SK-N-SH (cell line): ENCODE measurements around the gene PBX1. TPM values are rescaled to one million over a fixed set of nuclear protein-coding genes. Genes with fewer than 3 reads are reported as not detected.

Source experiments
- CTCF ChIA-PET: fragments of 300-600, 350-600 bp; formaldehyde crosslinking; extraction: SDS; loops from one replicate; lab custom pipeline; 2021; lab: Yijun Ruan, JAX
- POLR2A ChIA-PET: fragments of 350-600 bp; sonication (Branson Sonifier 250); formaldehyde crosslinking; extraction: SDS; loops from one replicate; lab custom pipeline; 2020; ENCODE audit warnings: antibody characterized with exemption, inconsistent platforms; lab: Yijun Ruan, JAX
- DNase-seq: peaks from one replicate; pipeline ENCODE4 v3.0.0; 2012
- H2AFZ ChIP-seq: fragments of 200-600 bp; sonication (generic); 2 replicates; pipeline ENCODE4 v1.8.1; 2016; ENCODE audit warnings: antibody characterized with exemption, mild to moderate bottlenecking, low read depth
- H3F3A ChIP-seq: fragments of 200-600 bp; sonication (generic); replicated peaks from 2 replicates; pipeline ENCODE3; 2016; ENCODE audit warnings: antibody characterized with exemption, mild to moderate bottlenecking; ENCODE audit not compliant: insufficient read depth
- H3K27ac ChIP-seq, 2 experiments: fragments of 200-500 bp in 1 of 2; fragments of 200-600 bp in 1 of 2; sonication (Bioruptor generic) in 1 of 2; sonication (generic), shearing (Covaris generic) in 1 of 2; 2 replicates each; pipeline versions ENCODE4 v1.5.1 to v1.6.1; 2014 to 2016; ENCODE audit warnings: low read depth in 2 of 2, inconsistent platforms in 1 of 2, low read length in 1 of 2, mild to moderate bottlenecking in 1 of 2, mixed read lengths in 1 of 2
- H3K27me3 ChIP-seq: fragments of 200-600 bp; sonication (generic), shearing (Covaris generic); 2 replicates; pipeline ENCODE4 v1.6.1; 2016; ENCODE audit warnings: mixed run types; ENCODE audit not compliant: insufficient read depth
- H3K36me3 ChIP-seq, 2 experiments: fragments of 200-500 bp in 1 of 2; fragments of 200-600 bp in 1 of 2; sonication (Bioruptor generic) in 1 of 2; sonication (generic) in 1 of 2; replicated peaks in 1 of 2; 2 replicates each; pipeline versions ENCODE3 to v1.5.1; 2014 to 2016; ENCODE audit warnings: low read length in 1 of 2, mild to moderate bottlenecking in 1 of 2; ENCODE audit not compliant: insufficient read depth in 2 of 2, control insufficient read depth in 1 of 2
- H3K4me1 ChIP-seq, 2 experiments: fragments of 200-500 bp in 1 of 2; fragments of 200-600 bp in 1 of 2; sonication (Bioruptor generic) in 1 of 2; sonication (generic), shearing (Covaris generic) in 1 of 2; 2 replicates each; pipeline versions ENCODE4 v1.5.1 to v1.6.1; 2014 to 2016; ENCODE audit warnings: low read depth in 1 of 2, low read length in 1 of 2, mixed run types in 1 of 2; ENCODE audit not compliant: insufficient read depth in 2 of 2, control insufficient read depth in 1 of 2
- H3K4me2 ChIP-seq: fragments of 200-600 bp; sonication (generic), shearing (Covaris generic); 2 replicates; pipeline ENCODE4 v1.6.1; 2017; ENCODE audit warnings: mixed run types
- H3K4me3 ChIP-seq, 2 experiments: fragments of 200-500 bp in 1 of 2; fragments of 200-600 bp in 1 of 2; sonication (Bioruptor generic) in 1 of 2; sonication (generic), shearing (Covaris generic) in 1 of 2; 2 replicates each; pipeline versions ENCODE4 v1.5.1 to v1.8.1; 2014 to 2016; ENCODE audit warnings: low read depth in 2 of 2, inconsistent platforms in 1 of 2, low read length in 1 of 2, mild to moderate bottlenecking in 1 of 2, mixed read lengths in 1 of 2, moderate library complexity in 1 of 2
- H3K79me2 ChIP-seq: fragments of 200-600 bp; sonication (generic); 2 replicates; pipeline ENCODE4 v1.8.1; 2017; ENCODE audit warnings: mild to moderate bottlenecking; ENCODE audit not compliant: insufficient read depth
- H3K9ac ChIP-seq: fragments of 200-600 bp; sonication (generic); 2 replicates; pipeline ENCODE4 v1.6.1; 2017; ENCODE audit warnings: mixed run types
- H3K9me2 ChIP-seq: fragments of 200-600 bp; sonication (generic); 2 replicates; pipeline ENCODE4 v1.6.1; 2017; ENCODE audit warnings: mixed run types
- H3K9me3 ChIP-seq: fragments of 200-600 bp; sonication (generic); 2 replicates; pipeline ENCODE4 v1.6.1; 2017; ENCODE audit warnings: mixed run types, mild to moderate bottlenecking, moderate library complexity
- H4K20me1 ChIP-seq: fragments of 200-600 bp; sonication (generic); 2 replicates; pipeline ENCODE4 v1.6.1; 2017; ENCODE audit warnings: mild to moderate bottlenecking, mixed run types; ENCODE audit not compliant: insufficient read depth
- FOSL2 ChIP-seq: IDR thresholded peaks from 2 replicates; pipeline ENCODE4 v1.4.0; 2012; ENCODE audit warnings: low read depth, mild to moderate bottlenecking, moderate library complexity, borderline replicate concordance
- GATA2 ChIP-seq: sonication (generic); formaldehyde crosslinking; IDR thresholded peaks from 2 replicates; pipeline ENCODE4 v1.5.0; 2020; ENCODE audit warnings: mild to moderate bottlenecking, missing genetic modification reagents
- NRF1 ChIP-seq: IDR thresholded peaks from 2 replicates; pipeline ENCODE4 v1.6.1; 2012; ENCODE audit warnings: low read depth, mild to moderate bottlenecking, low read length
- PBX3 ChIP-seq: IDR thresholded peaks from 2 replicates; pipeline ENCODE4; 2012
- POLR2AphosphoS5 ChIP-seq: IDR thresholded peaks from 2 replicates; pipeline ENCODE4 v1.6.1; 2012; ENCODE audit warnings: low read depth, low read length
- RAD21 ChIP-seq: IDR thresholded peaks from 2 replicates; pipeline ENCODE4 v1.6.1; 2012; ENCODE audit warnings: mild to moderate bottlenecking, low read length
- REST ChIP-seq: IDR thresholded peaks from 2 replicates; pipeline ENCODE4 v1.6.1; 2012; ENCODE audit warnings: mild to moderate bottlenecking, low read depth, low read length, moderate library complexity
- RXRA ChIP-seq: IDR thresholded peaks from 2 replicates; pipeline ENCODE4 v1.4.0; 2012; ENCODE audit warnings: low read depth, mild to moderate bottlenecking, borderline replicate concordance
- YY1 ChIP-seq: IDR thresholded peaks from 2 replicates; pipeline ENCODE4 v1.4.0; 2012; ENCODE audit warnings: low read depth, mild to moderate bottlenecking
- WGBS: methylation state at CpG from one replicate; pipeline ENCODE4 v1.1.6; 2017; ENCODE audit warnings: low lambda C conversion rate; 5-methylcytosine and 5-hydroxymethylcytosine counted together
- polyA plus RNA-seq, 3 experiments: library from polyadenylated mRNA; depleted of rRNA; stranded (reverse); fragments of >200 nt; gene quantifications; 2 replicates each; pipeline ENCODE4 v1.2.3, GENCODE V29; 2012

Gene PBX1
- polyA plus RNA-seq, 1 of the 3 experiments (the other 2 are of a cell fraction) = 27.0 TPM

GRCh38 chr1:164836614-164837018 lies 277.6 kb downstream of the PBX1 start:
- Histone ChIP-seq H3K27ac (no peak overlapping the region), H3K9me3 (no peaks in the 10 kb centered on the region), H3F3A (no peaks in the 10 kb centered on the region), H3K9me2 (no peaks in the 10 kb centered on the region), H2AFZ (no peak overlapping the region), H3K4me2 (no peak overlapping the region), H3K9ac (no peak overlapping the region), H3K4me1 (peaks cover 0 to 5% of the 10 kb centered on the region in 2 experiments; a peak in 2 of 4 replicates), H3K27me3 (no peaks in the 10 kb centered on the region), H4K20me1 (no peaks in the 10 kb centered on the region)
- WGBS = 83% methylated on average over 7 of the region's 7 CpGs
- POLR2A ChIA-PET = no interaction called here
- TF ChIP-seq RAD21 (no peak), GATA2 (CRISPR knock-in tag) (peak; percentile 26; the same call in 1 of the 2 replicates), YY1 (no peak)
- TF ChIP-seq, all 33 proteins: peak for 1
- H3K36me3 ChIP-seq = no peaks in the 10 kb centered on the region
- CTCF ChIA-PET = interaction anchor here (1.1 kb wide), 1 partner anchor 16 kb away, joined by 3 read pairs; no protein-coding TSS in a partner anchor
- H3K4me3 ChIP-seq = no peak overlapping the region
- no peaks in the 10 kb centered on the region for H3K79me2 ChIP-seq
- peak; percentile 2 for DNase-seq

GRCh38 chr1:164838786-164839185 lies 279.8 kb downstream of the PBX1 start:
- WGBS = 96% methylated on average over 3 of the region's 3 CpGs
- no peak overlapping the region for H3K4me2 ChIP-seq
- H3K27me3 ChIP-seq = no peaks in the 10 kb centered on the region
- DNase-seq = no peak
- no peak overlapping the region for H3K9ac ChIP-seq
- H3K4me3 ChIP-seq = no peak overlapping the region
- H3K9me3 ChIP-seq = no peaks in the 10 kb centered on the region
- H2AFZ ChIP-seq = no peak overlapping the region
- CTCF ChIA-PET = no interaction called here
- no peaks in the 10 kb centered on the region for H3K36me3 ChIP-seq
- no peaks in the 10 kb centered on the region for H3F3A ChIP-seq
- peaks cover 0 to 5% of the 10 kb centered on the region in 2 experiments; a peak in 2 of 4 replicates for H3K4me1 ChIP-seq
- no peaks in the 10 kb centered on the region for H4K20me1 ChIP-seq
- H3K79me2 ChIP-seq = no peaks in the 10 kb centered on the region
- H3K9me2 ChIP-seq = no peaks in the 10 kb centered on the region
- POLR2A ChIA-PET = no interaction called here
- no peak overlapping the region for H3K27ac ChIP-seq
- TF ChIP-seq NRF1 (no peak), PBX3 (no peak), REST (no peak), RXRA (no peak), POLR2AphosphoS5 (no peak), GATA2 (CRISPR knock-in tag) (no peak), FOSL2 (no peak)
